ENCODE measurements around the gene TAS2R41.

TAS2R41 gene, protein sequence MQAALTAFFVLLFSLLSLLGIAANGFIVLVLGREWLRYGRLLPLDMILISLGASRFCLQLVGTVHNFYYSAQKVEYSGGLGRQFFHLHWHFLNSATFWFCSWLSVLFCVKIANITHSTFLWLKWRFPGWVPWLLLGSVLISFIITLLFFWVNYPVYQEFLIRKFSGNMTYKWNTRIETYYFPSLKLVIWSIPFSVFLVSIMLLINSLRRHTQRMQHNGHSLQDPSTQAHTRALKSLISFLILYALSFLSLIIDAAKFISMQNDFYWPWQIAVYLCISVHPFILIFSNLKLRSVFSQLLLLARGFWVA

DNA sequence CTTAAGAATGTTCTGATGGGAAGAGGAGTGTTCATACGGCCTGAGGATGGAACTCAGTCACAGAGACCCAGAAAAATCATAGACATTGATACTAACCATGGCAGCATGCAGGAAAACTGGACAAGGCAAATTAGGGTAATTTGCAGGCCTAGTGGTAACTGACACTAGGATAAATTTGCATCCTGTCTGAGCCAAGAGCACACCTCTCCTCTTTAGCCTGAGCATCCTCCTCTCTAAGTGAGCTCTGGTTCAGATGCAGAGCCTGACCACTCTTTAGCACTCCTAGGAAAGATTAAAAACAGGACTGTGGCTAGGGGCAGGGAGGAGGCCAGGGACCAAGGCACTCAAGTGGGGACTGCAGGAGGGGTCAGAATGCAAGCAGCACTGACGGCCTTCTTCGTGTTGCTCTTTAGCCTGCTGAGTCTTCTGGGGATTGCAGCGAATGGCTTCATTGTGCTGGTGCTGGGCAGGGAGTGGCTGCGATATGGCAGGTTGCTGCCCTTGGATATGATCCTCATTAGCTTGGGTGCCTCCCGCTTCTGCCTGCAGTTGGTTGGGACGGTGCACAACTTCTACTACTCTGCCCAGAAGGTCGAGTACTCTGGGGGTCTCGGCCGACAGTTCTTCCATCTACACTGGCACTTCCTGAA, at the start of gene TAS2R41:
Gene TAS2R41, plus strand, starts transcription at position 373 of the 650 bp plus-strand sequence. Its CDS starts 0 bp downstream, at position 373.
- DNase-seq (ENCODE audit: low read depth in 2 of 2, low spot score in 1 of 2) = no peak

DNA sequence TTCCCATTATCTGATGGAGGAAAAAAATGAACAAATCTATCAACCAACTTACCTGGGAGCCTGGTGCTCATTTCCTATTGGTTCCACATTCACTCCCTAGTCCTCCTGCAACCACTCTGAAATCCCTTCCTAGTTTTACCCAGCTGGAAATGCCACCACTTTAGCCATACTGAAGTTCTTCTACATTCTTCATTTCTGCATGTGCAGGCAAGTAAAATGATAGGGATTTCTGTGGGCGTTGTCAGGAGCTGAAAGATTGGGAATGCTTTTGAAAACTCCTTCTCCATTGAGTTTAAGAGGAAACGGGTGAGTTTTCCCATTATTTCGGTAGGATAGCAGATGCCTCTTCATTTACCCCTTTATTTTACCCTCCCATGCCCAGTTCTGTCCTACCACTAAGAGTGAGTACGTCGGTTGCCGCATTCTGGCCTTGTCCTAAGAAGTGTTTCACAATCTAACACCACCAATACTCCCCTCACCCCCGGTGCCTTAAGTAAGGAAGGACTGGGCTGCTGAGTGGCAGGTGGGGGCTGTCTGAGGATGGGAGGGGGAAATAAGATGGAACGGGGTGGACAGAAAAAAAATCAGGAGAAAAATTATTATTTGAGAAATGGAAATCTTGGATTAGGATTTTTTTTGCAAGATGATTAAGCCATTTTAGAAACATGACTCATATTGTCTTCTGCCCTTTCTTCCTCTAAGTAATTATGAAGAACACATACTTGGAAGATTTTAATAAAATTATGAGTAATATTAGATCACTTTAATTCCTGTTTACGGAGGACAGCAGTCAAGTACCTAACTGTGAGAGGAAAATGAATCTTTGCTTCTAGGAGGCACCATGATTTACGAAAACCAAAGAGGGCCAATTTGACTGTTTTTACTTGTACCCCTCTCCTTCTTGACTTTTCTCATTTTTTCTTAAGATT, 47.6 kb upstream of the TAS2R41 start:
- no peak for DNase-seq (ENCODE audit: low read depth in 2 of 2, low spot score in 1 of 2)

DNA sequence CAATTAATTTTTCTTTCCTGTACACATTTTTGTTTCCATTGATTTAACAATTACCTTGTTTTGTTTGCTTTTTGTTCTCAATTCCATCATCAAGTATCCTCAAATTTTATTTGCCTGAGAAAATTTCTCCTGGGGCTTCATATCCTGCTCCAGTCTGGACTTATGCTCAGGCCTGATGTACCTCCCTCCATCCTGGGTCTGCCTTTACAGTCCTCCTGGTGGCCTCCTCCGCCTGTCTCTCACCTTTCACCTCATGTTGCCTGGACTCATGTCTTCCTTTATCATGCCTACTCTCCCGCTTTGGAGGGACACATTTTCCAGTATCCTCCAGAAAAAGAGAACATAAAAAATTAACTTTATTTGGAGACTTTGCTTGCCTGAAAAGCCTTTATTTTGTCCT, 46.6 kb upstream of the TAS2R41 start:
- DNase-seq (ENCODE audit: low read depth in 2 of 2, low spot score in 1 of 2) = no peak

DNA sequence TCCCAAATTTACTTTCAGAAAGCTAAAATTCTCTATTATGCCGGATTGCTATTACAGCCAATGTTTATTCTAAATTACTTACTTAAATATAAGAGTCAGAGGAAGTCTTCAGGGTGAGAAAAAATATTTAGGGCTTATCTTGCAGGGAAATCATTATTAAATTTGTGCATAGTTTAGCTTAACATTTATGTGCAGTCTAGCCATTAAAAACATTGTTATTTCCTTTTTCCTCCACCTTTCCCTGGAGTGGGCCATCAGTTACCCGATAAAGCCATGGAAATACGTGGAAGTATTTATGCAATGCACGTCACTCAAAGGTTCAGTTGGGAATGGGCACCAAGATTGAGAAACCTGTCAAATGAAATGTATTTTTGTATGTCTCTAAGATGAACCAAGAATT, 43.9 kb upstream of the TAS2R41 start:
- DNase-seq (ENCODE audit: low read depth in 2 of 2, low spot score in 1 of 2) = no peak

DNA sequence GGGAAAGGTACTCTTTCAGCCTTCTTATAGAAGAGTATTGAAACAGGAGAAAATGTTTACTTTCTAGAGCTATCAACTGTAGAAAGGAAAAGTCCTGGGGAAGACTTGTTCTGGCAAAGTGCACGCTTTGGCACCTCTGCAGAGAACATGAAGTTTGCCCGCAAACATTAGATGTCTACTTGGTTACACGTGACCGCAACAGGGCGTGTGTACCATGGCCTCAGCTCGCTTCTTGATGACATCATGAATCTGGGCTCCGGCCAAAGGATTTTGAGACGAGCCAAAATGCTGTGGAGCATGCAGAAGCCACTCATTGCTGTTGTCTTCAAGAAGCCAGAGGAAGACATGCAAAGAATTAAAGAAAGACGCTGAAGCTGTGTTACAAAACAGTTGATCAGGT, 43.0 kb upstream of the TAS2R41 start:
- DNase-seq (ENCODE audit: low read depth in 2 of 2, low spot score in 1 of 2) = no peak

DNA sequence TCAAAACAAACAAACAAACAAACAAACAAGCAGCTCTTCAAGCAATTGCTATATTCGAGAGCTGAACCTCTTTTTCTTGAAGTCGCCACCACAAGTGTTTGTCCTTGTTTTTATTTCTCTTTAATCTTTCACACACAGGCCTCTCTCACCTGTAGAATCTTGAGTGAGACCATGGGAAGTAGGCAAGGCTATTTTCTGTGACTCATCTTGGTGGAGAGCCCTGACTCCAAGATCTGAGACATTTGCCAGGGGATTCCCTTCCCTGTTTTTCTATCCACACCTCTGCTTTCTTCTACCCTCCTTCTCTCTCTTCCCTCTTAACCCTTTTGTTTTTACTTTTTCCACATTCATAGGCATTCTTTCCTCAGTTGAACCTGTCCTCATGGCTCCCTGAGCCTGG, 42.4 kb upstream of the TAS2R41 start:
- DNase-seq (ENCODE audit: low read depth in 2 of 2, low spot score in 1 of 2) = no peak

DNA sequence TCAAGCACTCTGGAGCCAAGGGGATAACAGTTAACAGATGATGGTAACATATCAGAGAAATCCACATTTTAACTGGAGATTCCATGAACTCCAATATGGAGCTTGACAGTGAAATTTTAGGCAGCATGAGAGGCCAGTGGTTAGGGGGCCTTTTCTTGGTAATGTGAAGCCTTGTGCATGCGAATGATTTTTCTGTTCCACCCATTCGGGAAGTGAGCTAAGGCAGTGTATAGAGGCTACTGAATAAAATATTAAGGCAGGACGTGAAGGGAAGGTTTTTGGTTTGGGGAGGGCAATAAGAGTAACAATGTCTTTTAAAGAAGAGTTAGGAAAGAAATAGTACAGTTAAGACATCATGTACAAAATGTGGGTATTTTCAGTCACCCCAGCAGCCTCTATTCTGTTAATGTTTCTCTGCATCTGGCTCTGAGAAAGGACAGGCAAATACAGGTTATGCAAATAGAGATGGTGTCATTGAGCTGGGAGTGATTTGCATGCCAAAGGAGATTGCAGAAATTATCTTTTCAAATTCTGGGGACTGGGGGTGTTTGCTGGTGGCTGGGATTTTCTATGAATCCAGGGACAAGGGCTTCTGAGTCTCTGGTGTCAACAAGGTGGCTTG, 41.2 kb upstream of the TAS2R41 start:
- DNase-seq (ENCODE audit: low read depth in 2 of 2, low spot score in 1 of 2) = no peak

DNA sequence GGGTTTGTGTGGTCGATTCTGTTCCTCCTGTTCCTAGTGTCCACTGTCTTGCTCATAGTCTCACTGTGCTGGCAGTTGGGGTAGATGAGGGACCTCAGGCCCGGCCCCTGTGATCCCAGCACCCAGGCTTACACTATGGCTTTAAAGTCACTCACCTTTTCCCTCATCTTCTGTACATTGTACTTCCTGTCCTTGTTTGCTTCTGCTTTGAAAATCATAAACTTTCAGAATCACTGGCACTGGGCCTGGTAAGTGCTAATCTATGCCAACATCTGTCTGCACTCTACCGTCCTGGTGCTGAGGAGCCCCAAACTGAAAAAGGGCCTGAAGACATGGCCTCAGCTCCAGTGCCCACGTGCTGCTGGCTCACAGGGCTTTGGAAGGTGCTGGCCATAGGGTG, 40.1 kb upstream of the TAS2R41 start:
- DNase-seq (ENCODE audit: low read depth in 2 of 2, low spot score in 1 of 2) = no peak

DNA sequence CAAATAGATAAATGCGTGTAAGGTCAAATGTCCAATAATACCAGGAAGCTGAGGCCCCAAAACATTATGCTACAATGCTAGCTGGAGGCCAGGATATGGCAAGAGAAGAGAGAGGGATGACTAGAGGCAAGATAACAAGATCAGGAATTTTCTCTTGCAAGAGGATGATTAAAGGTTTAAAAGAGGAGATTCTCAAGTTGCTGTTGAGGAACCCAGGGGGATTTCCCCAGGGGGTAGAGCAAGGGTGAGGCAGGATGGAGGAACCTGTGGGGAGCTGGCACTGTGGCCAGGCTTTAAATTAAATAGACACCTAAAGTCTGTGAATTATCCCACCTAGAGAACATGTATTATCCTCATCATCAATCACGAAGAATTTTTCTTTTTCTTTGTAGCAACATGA, 37.8 kb upstream of the TAS2R41 start:
- DNase-seq (ENCODE audit: low read depth in 2 of 2, low spot score in 1 of 2) = no peak

DNA sequence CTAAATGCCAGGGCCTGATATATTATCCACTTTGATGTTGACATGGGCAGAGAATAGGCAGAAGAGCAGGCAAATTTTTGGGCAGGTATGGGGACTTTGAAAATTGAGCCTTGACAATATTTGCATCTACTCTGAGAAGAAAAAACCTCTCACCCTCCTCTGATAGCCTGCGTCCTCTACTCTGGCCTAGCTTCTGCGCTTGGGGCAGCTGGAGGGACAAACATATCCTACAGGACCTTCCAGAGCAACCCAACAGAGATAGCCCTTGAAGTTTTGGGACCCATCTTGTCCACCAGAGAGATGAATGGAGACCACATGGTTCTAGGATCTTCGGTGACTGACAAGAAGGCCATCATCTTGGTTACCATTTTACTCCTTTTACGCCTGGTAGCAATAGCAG, 34.5 kb upstream of the TAS2R41 start, which contains the start of gene TAS2R60:
Gene TAS2R60, plus strand, starts transcription at position 301 of the 400 bp plus-strand sequence. Its CDS starts 0 bp downstream, at position 301.
- DNase-seq (ENCODE audit: low read depth in 2 of 2, low spot score in 1 of 2) = no peak

DNA sequence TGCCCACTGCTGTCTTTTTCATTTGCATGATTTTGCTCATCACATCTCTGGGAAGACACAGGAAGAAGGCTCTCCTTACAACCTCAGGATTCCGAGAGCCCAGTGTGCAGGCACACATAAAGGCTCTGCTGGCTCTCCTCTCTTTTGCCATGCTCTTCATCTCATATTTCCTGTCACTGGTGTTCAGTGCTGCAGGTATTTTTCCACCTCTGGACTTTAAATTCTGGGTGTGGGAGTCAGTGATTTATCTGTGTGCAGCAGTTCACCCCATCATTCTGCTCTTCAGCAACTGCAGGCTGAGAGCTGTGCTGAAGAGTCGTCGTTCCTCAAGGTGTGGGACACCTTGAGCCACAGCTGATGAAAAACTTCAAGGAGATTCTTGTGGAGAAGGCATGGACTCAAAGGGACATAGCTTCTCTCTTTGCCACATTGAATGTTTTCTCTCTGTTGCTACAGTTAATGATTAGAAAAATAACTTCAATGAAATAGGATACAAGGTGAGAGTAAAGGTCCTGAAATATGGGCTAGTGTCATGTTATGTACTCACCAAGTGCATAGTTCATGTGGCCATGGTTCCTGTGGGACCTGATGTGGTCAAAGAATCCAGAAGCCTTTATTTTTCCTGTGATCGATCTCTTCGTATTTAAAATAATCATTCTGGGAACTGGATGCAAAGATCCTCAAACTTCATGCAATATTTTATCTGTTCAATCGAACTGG, 33.5 kb upstream of the TAS2R41 start:
- no peak for DNase-seq (ENCODE audit: low read depth in 2 of 2, low spot score in 1 of 2)

DNA sequence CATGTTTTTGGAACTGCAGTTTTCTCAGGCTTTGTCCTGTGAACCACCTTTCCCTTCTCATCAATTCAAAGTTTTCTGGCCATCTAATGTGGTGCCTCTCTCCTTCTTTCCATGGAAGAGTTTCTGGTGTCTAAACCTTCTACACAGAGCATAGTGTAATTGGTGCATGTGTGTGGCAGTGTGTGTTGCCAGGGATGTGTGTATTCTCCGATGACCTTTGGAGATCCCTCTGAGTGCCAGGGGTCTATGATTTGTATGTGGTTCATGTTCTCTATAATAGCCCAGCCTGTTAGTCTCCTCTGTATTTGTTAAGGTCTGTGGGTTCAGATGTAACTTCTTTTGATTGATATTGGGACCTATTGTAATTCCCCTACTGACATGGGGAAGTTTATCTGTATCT, 32.9 kb upstream of the TAS2R41 start:
- DNase-seq (ENCODE audit: low read depth in 2 of 2, low spot score in 1 of 2) = no peak

DNA sequence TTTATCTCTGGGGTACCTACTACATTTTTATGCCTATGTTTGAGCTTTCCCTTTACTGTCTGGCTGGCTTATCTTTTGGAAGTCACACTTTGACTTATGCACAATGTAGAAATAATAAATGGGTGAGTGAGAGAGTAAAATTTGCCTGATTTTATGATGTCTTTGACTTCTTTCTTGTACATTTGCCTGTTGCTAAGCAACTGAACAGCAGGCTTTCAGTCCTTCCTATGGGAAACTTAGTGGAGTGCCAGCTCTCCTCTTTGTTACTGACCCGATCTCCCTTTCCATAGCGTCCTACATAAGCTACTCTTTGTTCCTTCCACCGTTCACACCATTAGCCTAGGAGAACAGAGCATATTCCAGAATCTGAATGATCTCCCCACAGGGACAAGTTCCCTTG, 30.2 kb upstream of the TAS2R41 start:
- no peak for DNase-seq (ENCODE audit: low read depth in 2 of 2, low spot score in 1 of 2)

DNA sequence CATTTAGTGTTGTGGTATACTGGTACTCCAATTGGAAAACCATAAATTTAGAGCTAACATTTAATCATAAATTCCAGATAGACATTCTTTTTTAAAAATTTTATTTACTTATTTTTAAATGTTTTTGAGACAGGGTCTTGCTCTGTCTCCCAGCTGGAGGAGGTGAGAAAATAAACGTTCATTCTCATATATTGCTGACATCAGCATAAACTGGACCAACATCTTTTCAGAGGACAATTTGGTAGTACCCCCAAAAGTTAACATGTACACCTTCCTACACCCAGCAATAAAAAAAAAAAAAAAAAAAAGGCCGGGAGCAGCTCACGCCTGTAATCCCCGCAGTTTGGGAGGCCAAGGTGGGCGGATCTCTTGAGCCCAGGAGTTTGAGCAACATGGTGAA, 29.2 kb upstream of the TAS2R41 start:
- no peak for DNase-seq (ENCODE audit: low read depth in 2 of 2, low spot score in 1 of 2)

DNA sequence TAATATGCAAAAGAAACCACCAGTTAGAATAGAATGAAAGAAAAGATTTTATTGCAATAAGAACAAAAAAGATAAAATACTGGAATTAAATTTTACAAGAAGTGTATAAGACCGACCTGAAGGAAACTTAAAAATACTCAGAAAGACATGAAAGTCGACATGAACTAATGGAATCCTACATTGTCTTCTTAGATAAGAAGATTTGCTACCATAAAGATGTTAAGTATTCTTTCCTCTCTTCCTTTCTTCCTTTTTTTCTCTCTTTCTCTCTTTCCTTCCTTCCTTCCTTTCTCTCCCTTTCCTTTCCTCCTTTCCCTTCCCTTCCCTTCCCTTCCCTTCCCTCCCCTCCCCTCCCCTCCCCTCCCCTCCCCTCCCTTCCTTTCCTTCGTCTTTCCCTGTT, 27.9 kb upstream of the TAS2R41 start:
- DNase-seq (ENCODE audit: low read depth in 2 of 2, low spot score in 1 of 2) = no peak

DNA sequence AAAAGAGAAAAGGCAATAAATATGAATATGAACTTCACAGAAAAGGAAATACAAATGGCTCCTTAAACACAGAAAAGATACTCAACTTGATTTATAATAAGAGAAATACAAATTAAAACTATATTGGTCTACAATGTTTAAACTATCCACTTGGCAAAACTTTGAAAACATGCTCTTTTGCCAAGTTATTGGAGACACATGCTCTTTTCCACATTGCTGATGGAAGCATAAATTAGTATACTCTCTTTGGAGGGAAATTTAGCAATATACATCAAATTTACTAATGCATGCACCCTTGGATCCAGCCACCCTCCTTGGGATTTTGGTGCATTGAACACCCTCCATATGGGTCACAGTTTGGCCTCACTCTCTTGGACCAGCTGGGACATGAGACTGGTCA, 26.6 kb upstream of the TAS2R41 start:
- DNase-seq (ENCODE audit: low read depth in 2 of 2, low spot score in 1 of 2) = no peak

DNA sequence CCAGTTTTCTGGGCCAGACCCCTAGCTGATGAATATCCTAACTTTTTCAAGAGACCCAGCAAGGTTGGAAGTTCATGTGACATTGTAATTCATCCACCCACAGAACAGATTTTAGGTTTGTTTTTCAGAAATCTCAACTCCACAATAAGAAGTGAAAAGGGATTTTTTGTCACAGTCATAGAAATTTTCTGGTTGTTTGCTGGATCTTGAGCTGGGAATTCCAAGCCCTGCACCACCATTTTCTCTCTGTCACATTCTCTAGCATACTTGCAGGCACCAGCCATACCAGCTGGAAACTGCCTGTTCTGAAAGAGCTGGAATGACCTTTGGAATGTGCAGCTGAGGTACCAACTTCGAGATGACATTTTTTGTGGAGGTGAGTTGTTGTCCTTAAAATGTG, 25.9 kb upstream of the TAS2R41 start:
- DNase-seq (ENCODE audit: low read depth in 2 of 2, low spot score in 1 of 2) = no peak

DNA sequence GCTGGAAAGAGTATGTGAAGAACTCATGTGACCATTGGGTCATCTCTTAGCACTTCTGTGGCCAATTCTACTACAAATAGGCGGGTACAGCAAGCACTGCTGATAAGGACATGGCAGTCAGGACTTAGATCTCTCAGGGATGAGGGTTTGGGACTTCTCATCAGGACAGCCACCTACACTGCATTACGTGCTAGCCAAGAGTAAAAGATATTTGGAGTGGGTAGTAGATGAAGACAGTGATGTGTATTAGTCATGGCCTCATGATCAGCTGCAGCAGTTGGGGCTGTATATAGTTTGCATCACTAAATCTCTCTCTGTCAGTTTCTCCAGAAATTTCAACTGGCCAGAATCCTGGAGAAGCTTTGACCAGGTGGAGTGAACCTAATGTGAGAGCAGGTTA, 25.2 kb upstream of the TAS2R41 start:
- no peak for DNase-seq (ENCODE audit: low read depth in 2 of 2, low spot score in 1 of 2)

DNA sequence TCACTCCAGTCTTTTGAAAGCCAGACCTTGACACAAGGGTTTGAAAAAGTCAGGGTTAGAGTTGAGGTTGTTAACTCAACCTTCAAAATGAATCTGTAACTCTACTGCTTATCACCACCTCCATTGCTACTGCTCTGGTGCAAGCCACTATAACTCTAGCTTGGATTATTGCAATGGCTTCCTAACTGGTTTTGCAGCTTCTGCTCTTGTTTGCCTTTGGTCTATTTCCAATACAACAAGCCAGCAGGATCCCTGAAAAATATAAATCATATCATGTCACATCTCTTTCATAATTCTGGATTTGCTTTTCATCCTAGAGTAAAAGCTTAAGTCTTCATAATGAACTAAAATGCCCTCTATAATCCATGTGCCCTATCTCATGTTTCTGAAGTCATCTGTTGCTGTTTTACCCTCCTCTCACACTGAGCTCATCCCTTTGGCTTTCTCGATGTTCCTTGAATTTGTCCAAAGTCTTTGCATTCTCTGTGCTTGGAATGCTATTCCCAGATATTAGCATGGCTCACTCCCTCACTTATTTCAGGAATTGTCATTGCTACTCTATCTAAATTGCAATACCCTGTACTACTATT, 23.5 kb upstream of the TAS2R41 start:
- DNase-seq (ENCODE audit: low read depth in 2 of 2, low spot score in 1 of 2) = no peak

DNA sequence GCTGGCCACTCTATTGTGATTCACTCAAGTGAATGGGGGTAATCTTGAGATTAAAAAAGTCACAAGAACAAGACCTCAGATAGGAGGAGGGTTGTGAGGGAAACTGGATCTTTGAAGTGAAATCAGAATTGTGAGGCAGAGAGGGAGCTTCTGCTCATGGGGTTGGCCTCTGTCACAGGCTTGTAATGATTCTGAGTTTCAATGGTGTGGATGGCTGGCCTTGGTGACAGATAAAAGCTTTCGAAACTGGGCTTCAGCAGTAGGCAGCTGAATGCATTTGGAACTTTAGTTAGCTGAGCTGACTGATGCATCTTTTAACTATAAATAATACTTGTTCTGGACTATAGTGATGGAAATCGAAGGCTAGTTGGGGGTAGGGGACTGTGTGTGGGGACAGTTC, 22.2 kb upstream of the TAS2R41 start:
- no peak for DNase-seq (ENCODE audit: low read depth in 2 of 2, low spot score in 1 of 2)
